GM10847 (cell line): ENCODE data around the gene SPOPL.

Experiments
- POLR2A ChIP-seq: IDR thresholded peaks from 2 replicates; pipeline ENCODE4 v1.6.1; 2011; ENCODE audit not compliant: insufficient read length; ENCODE audit errors: extremely low read depth

SPOPL gene

DNA sequence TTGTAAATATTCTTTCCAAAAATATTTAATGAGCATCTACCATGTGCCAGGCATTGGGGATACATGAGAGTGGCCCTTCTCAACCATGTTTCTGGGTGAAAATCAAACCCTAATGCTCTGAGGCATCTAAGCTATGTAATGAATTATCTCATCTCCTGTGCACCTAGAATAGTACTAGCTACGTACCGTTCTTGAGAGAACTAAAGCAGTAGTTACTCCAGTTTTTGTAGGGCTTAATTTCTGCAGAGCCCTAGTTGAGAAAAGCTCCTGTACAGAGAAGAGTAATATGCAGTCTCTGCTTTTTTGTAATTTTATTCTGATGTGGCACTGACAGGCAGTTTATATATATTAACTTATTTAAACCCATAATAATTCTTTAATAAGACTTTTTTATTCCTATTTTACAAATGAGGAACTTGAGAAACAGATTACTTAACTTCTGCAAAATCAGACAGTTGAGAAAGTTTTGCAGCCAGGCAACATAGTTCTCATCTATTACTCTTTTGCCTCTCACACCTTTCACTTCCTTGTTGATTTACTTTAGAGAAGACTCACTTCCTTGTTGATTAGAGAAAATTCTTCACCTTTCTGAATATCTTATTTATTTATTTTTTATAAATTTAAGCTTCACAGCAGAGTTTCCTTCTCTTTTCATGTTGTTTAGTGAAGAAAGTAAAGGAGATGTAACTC lies 3.1 kb downstream of the SPOPL start:
- no peak for TF ChIP-seq POLR2A

DNA sequence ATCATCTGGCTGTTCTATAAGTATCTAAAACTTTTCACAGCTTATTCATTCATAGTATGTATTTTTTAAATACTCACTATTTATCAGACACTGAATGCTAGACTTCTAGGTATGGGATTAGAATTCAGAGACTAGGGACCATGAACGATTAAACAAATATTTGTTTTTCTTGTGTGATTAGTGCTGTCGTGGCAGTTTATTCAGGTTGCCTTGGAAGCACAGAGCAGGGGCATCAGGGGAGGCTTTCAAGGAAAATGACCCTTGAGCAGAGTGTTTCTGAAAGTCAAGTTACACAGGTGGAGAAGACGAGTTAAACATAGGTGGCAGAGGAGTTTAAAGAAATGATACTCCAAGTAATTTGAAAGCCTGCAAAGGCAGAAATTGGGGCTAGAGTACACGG lies 5.7 kb downstream of the SPOPL start:
- TF ChIP-seq POLR2A: no peak

DNA sequence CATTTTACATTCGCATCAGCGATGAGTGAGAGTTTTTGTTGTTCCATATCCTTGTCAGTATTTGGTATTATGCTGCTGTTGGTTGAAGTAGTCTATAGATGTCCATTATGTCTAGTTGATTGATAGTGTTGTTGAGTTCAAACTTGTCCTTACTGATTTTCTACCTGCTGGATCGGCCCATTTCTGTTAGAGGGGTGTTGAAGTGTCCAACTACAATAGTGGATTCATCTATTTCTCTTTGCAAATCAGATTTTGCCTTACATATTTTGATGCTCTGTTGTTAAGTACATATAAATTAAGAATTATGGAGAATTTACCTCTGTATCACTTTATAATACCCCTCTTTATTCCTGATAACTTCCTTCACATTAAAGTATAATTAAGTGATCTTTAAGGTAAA lies 8.7 kb downstream of the SPOPL start:
- TF ChIP-seq POLR2A: no peak

DNA sequence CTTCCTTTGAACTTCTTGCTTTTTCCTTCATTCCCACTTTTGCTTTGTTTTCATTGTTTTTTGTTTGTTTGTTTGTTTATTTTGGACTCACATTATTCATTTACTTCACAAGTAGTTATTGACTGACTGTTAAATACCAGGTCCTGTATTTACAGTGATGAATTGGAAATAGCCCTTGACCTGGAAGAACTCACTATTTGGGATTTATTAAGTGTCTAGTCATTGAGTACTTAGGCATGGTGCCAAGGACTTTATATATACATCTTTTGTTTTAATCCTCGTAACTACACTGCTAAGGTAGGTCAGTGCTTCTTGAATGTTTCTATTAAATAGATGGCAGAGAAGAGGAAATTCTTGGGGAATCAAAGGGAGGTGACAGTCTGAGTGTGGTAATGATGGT lies 11.1 kb downstream of the SPOPL start:
- no peak for TF ChIP-seq POLR2A

DNA sequence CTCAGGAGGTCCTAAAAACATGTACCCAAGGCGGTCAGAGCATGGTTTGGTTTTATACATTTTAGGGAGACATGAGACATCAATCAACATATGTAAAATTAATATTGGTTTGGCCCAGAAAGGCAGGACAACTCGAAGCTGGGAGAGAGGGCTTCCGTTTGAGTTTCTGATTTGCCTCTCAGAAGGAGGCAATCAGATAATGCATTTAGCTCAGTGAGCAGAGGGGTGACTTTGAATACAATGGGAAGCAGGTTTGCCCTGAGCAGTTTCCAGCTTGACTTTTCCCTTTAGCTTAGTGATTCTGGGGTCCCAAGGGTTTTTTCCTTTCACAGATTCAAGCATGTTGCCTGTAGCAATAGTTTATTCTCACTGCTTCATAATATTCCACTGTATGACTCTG lies 12.6 kb downstream of the SPOPL start:
- TF ChIP-seq POLR2A: no peak

DNA sequence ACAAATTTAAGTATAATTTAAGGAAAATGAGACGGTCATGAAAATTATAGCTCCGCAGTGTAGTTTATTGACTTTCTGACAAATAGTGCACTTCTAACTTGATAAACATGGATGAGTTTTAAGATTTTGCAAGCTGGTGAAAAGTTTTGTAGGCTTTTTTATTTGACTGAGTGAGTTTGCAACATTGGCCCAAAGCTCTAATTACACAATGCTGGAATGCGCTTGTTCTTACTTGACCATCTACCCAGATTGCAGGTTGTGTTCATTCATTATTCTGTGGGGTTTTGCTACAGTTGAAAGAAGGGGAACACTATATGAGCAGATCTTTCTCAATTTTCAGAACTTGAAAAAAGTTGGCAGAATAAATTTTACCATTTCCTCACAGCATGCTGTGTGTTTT lies 13.5 kb downstream of the SPOPL start:
- TF ChIP-seq POLR2A: no peak

DNA sequence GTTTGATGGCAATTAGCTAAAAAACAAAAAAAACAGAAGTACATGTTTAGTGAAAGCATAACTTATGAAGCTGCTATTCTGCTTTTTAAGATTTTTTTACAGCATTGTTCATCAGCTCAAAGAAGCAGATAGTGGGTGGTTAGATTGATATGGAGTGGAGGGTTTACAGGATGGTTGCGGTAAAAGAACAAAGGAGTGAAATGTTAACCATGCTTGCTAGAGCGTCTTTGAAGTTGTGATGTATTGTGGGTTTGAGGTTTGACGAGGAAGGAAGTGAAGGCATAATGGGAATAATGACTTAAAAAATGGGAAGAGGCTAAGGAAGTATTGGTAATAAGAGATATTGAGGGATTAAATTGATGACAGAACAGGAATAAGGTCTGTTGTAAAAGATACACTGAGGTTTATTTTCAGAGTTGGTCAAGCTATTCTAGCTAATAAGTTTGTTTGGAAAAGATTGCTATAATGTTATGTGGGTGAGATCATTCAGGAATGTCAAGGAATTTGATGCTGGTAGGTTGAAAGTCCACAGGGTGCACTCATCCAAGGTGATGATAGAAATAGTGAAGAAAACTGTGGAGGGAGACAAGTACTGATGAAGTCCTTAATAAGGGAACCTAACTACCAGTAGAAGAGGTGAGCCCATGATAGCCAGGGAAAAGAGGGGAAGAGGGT lies 14.6 kb downstream of the SPOPL start:
- no peak for TF ChIP-seq POLR2A

DNA sequence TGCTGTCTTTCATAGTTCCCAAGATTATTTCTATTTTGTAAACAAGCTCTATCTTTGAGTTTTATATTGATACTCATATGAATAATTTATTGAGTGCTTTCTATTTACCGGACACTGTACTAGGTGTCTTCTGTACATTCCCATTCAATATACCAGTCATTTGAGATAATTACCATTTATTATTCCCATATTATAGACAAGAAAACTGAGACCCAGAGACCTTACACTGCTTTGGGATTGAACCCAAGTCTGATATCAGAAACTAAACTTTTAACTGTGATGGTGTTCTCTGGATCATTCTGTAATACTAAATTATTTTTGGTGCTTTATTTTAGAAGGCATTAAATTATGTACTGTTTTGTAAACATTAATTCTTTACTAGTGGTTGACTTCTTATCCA lies 17.3 kb downstream of the SPOPL start:
- no peak for TF ChIP-seq POLR2A

DNA sequence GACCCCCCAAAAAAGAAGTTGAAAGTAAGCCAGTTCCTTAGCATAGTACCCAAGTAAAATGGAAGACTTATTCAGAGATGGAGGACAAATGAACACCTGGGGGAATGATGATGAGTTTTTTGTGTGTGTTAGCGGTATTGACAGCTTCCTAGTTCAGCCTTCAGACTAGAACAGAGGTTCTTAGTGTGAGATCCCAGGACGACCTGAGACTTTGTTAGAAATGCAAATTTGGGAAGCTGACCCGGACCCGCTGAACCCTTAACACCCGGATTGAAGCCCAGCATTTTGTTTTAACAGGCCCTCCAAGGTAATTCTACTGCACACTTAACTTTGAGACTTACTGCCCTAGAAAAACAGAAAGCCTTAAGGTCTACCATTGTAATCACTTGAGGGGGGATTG lies 20.3 kb downstream of the SPOPL start:
- no peak for TF ChIP-seq POLR2A

DNA sequence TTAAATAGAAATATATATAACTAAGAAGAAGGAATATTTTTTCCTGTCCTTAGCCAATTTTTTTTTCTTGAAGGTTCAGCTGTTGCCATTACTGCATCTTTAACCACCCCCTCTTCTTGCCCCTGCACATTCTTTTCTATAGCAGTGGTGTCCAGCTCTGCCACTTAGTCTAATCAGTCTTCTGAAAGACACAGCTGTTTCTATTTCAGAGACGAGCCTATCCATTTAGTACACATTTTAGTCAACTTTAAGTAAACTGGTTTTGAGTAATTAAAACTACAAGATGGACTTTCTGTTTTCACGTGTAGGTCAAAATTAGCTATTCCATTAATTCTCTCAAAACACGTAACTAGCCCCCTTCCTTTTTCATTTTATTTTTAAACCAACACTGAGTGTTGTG lies 21.0 kb downstream of the SPOPL start:
- TF ChIP-seq POLR2A: no peak

DNA sequence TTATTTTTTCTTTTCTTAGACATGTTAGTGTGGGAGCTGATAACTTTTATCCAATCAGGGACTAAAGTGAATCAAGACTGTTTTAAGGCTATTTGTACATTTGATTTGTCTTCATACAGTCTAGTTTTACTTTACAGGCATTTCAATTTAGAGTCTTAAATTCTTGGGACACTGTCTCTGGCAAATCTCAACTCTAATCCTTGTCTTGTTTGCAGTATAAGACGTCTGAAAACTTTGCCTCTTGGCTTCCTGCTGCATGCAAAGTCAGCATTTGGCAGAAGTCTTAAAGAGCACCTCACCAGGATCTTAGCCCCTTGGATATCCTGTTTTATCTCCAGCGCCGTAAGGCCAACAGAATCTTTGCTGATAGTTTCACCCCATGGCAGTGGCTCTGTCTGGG lies 30.3 kb downstream of the SPOPL start:
- TF ChIP-seq POLR2A: no peak

DNA sequence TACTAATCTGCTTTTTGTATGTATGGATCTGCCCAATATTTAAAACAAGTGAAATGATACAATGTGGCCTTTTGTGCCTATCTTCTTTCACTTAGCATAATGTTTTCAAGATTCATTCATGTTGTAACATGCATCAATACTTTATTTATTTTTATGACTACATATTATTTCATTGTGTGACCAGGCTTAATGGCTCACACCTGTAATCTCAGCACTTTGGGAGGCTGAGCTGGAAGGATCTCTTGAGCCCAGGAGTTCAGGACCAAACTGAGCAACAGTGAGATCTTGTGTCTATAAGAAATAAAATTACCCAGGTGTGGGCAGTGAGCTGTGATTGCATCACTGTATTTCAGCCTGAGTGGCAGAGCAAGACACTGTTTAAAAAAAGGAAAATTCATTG lies 33.2 kb downstream of the SPOPL start:
- no peak for TF ChIP-seq POLR2A

DNA sequence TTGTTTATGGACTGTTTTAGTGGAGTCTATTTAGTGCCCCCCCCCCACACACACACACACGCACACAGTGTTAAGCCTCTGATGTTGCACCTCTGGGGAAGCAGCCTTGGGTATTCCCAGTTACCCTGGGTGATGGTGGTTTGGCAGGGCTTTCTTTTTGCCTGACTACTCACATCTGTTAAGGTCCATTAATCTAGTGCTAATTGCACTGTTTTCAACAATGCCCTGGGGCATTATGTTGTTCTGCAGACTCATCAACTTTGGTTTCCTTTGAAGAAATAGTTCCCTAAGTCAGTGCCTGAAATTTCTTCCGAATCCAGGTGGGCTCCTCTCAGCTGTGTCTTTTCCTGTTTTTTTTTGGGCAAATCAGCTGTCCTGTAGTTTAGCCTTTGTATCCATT lies 34.7 kb downstream of the SPOPL start:
- TF ChIP-seq POLR2A: no peak

DNA sequence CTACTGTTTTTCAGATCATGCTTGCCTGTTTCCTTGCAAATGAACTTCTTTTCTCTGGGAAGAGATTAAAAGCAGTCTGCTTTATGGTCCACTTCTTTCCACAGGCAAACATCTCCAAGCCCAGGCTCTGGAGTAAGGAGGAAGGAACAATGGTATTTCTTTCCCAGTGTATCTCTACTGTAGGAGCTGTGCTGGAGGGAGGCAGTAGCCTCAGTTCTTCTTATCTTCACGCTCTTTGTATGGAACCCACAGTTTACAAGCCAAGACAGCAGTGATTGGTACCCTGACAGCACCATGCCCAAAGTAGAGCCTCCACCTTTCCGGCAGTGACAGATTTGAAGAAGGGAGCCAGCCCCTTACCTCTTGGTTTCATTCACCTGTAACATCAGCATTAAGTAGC lies 35.2 kb downstream of the SPOPL start:
- TF ChIP-seq POLR2A: no peak

DNA sequence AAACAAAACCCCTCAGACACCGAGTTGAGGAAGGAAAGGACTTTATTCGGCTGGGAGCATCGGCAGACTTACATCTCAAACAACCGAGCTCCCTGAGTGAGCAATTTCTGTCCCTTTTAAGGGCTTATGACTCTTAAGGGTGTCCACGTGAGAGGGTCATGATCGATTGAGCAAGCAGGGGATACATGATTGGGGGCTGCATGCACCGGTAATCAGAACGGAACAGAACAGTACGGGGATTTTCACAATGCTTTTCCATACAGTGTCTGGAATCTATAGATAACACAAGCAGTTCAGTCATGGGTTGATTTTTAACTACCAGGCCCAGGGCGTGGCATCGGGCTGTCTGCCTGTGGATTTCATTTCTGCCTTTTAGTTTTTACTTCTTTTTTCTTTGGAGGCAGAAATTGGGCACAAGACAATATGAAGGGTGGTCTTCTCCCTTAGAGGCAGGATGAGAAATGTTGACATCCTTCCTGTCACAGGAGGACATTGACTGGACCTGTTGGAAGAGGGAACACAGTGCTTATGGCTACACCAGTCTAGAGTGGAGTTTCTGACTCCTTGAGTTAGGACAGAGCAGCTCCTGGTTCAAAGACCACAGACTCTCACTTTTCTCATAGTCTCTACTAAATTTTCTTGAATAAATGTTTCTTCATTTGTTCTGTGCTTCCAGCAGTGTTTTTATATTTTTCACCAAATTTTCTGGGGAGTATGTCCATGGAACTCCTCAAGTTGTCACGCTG lies 35.8 kb downstream of the SPOPL start:
- no peak for TF ChIP-seq POLR2A

DNA sequence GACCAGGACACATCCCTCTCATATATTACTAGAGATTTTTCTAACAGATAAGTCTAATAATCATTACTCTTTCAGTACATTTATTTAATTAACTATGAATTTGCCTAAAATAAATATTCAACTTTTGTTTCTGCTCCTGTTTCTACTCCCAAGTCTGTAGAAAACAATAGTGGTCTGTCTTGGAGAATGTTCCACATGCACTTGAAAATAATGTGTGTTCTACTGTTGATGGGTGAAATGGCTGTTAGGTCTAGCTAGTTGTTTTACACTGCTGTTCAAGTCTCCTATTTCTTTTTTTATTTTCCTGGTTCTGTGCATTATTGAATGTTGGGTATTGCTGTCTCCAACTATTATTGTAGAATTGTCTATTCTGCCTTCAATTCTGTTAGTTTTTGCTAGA lies 47.2 kb downstream of the SPOPL start:
- no peak for TF ChIP-seq POLR2A

DNA sequence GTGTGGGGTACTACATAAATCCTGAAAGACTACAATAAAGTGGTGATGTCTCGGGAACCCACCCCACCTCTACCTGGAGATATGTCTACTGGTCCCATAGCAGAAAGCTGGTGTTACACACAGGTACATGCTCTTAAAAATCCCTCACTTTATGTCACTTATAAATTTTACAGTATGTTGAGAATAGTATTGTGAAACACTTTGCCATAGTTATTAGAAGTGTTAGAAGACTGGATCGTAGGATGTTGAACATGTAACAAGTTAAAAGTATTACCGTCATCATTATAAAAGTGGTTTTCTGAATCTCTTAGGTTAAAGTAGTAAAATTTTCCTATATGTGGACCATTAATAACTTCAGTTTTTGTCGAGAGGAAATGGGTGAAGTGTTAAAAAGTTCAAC lies 48.6 kb downstream of the SPOPL start:
- no peak for TF ChIP-seq POLR2A

DNA sequence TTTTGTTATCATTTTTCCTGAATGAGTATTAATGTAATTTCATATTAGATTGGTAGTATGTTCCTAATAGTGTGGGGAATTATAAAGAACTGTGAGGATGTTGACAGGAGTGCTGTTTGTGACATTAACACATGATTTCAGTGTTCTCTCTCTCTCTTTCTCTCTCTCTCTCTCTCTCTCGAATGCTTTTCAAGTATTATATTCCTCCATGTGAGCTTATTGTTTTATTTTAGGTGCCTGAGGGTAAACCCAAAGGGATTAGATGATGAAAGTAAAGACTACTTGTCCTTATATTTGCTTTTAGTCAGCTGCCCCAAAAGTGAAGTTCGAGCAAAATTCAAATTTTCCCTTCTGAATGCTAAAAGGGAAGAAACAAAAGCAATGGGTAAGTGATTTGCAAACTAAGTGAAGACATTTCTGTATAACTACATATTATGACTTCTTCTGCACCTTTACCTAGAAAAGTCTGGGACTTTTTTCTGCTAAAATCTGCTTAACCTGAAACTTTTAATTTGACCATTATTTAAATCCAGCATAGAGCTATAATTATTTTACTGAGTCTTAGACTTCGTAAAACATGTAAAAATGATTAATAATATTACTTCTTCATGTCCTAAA lies 49.2 kb downstream of the SPOPL start:
- no peak for TF ChIP-seq POLR2A
